ENCODE data around the gene COX20.

GRCh38 chr1:244794071-244794470, 41.4 kb upstream of the COX20 start:
- TF ChIP-seq CTCF (IDR thresholded peaks at IDR 0.05), result no peak
- TF ChIP-seq POLR2A (IDR thresholded peaks at IDR 0.05), result no peak

All from uterus (tissue), 2 donors.